Breast epithelium (tissue), 4 donors: ENCODE results near the gene PDXP. TPM values are rescaled to one million over a fixed set of nuclear protein-coding genes. Genes with fewer than 3 reads are reported as not detected.

Experiments
- DNase-seq, 2 donors: peaks; one replicate each; pipeline ENCODE4 v3.0.0-alpha.2; 2019; ENCODE audit warnings: low spot score in 2 of 2
- H3K27ac ChIP-seq, 2 donors: fragments of 200-600 bp; sonication (generic) in 1 of 2; one replicate each; pipeline ENCODE4 v1.5.1; 2016 to 2019; ENCODE audit warnings: mild to moderate bottlenecking in 1 of 2
- H3K27me3 ChIP-seq, 2 donors: fragments of 200-600 bp; sonication (generic) in 1 of 2; one replicate each; pipeline versions ENCODE4 v1.5.1 to v1.6.0; 2017 to 2019; ENCODE audit warnings: control low read depth in 1 of 2, mild to moderate bottlenecking in 1 of 2
- H3K36me3 ChIP-seq: fragments of 200-600 bp; one replicate; pipeline ENCODE4 v1.5.1; 2019
- H3K4me1 ChIP-seq, 2 donors: fragments of 200-600 bp; sonication (generic); one replicate each; pipeline ENCODE4 v1.5.1; 2016 to 2019; ENCODE audit warnings: control low read depth in 1 of 2
- H3K4me3 ChIP-seq, 3 donors: fragments of 200-600 bp; sonication (generic); 1 replicate in 2 of 3; 2 replicates in 1 of 3; pipeline ENCODE4 v1.5.1; 2016 to 2019; ENCODE audit warnings: mild to moderate bottlenecking in 3 of 3, moderate library complexity in 2 of 3
- H3K9me3 ChIP-seq, 2 donors: fragments of 200-600 bp; sonication (generic) in 1 of 2; one replicate each; pipeline ENCODE4 v1.5.1; 2016 to 2019; ENCODE audit warnings: control low read depth in 1 of 2
- POLR2A ChIP-seq: fragments of 450-650 bp; IDR thresholded peaks from one replicate; pipeline ENCODE4 v1.6.1; 2016; ENCODE audit warnings: antibody characterized with exemption, mild to moderate bottlenecking, moderate library complexity
- POLR2AphosphoS5 ChIP-seq, 3 donors: sonication (generic); formaldehyde crosslinking; IDR thresholded peaks; one replicate each; pipeline ENCODE4 v1.6.1; 2017; ENCODE audit warnings: antibody characterized with exemption in 3 of 3
- intact Hi-C: fragments of 100-400 bp; cut with DNase I; formaldehyde crosslinking; loops from one replicate; pipeline ENCODE4 v1.15.1; 2023; ENCODE audit warnings: low total_unique reads
- total RNA-seq, 3 donors: library from RNA; depleted of rRNA; stranded (reverse); fragments of >200 nt; gene quantifications; one replicate each; pipeline ENCODE4 v1.1.0, GENCODE V29; 2016
- TF ChIP-seq, protein P1 (sequence below), 3 donors: fragments of 450-650 bp; IDR thresholded peaks; one replicate each; pipeline ENCODE4 v1.5.1; 2016 to 2017; ENCODE audit warnings: antibody characterized with exemption in 3 of 3, mild to moderate bottlenecking in 3 of 3, moderate library complexity in 3 of 3

PDXP gene
- total RNA-seq, 3 donors from 2014 or later, result 4.2 to 6.9 (median 4.2) TPM

DNA sequence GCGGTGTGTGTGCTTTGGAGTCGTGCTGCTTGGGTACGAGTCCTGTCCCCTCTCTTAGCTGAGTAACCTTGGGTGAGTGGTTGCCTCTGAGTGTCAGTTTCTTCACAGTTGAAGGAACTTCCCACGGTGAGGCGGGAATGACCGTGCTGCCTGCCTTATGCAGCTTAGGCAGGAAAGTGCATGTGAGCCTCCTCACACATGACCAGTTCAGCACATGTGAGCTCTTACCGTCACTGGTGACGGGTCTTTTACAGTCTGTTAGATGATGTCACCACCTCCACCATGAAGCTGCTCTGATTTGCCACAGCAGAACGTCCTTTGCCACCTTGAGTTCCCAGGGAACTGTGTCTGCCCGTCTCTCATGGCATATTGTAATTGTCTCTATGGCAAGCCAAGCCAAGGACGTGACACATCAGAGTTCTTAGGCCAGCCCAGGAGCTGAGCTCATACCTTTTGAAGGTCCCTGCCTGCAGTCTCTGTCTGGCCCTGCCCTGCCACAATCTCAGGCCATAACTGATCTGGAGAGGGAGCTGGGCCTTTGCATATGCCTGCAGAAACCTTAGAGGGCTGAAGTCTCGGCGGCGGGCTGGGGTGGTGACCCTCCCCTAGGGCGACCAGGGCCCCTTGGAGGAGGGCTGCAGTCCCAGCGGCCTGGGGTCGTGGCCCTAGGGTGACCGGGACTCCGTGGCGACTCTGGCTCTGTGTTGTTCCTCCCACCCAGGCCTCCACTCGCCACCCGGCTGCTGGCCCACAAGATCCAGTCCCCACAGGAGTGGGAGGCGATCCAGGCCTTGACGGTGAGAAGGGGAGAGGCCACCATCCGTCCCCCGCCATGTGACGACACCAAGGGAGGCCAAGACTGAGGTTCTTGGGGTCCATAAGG lies 42.1 kb upstream of the PDXP start:
- intact Hi-C loops, result no loop called here

DNA sequence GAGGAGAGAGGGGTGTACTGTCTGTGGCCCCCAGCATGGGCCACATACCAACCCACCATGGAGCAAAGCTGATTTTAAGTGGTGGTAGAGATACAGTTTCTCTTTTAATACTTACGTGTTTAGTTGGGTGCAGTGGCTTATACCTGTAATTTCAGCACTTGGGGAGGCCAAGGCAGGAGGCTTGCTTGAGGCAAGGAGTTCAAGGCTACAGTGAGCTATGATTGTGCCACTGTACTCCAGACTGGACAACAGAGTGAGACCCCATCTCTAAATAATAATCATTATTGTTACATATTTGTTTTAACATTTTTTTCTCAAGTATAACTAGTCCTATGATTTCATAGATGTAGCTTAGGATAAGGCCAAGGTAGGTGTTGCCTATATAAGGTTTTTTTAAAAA lies 41.1 kb upstream of the PDXP start:
- Histone ChIP-seq H3K4me3 (no peak overlapping the region), H3K27me3 (no peaks in the 10 kb centered on the region), H3K36me3 (no peaks in the 10 kb centered on the region), H3K4me1 (no peaks in the 10 kb centered on the region), H3K27ac (no peak overlapping the region), H3K9me3 (no peaks in the 10 kb centered on the region)
- intact Hi-C loops, result no loop called here
- TF ChIP-seq POLR2AphosphoS5 (IDR thresholded peaks at IDR 0.05) (no peak), POLR2A (no peak)
- TF ChIP-seq, protein P1, sequence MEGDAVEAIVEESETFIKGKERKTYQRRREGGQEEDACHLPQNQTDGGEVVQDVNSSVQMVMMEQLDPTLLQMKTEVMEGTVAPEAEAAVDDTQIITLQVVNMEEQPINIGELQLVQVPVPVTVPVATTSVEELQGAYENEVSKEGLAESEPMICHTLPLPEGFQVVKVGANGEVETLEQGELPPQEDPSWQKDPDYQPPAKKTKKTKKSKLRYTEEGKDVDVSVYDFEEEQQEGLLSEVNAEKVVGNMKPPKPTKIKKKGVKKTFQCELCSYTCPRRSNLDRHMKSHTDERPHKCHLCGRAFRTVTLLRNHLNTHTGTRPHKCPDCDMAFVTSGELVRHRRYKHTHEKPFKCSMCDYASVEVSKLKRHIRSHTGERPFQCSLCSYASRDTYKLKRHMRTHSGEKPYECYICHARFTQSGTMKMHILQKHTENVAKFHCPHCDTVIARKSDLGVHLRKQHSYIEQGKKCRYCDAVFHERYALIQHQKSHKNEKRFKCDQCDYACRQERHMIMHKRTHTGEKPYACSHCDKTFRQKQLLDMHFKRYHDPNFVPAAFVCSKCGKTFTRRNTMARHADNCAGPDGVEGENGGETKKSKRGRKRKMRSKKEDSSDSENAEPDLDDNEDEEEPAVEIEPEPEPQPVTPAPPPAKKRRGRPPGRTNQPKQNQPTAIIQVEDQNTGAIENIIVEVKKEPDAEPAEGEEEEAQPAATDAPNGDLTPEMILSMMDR (IDR thresholded peaks at IDR 0.05), result no peak
- no peak for DNase-seq

More for the DNA sequence above, 42.1 kb upstream of the PDXP start:
- TF ChIP-seq, protein P1 (IDR thresholded peaks at IDR 0.05), result no peak
- TF ChIP-seq POLR2A (no peak), POLR2AphosphoS5 (IDR thresholded peaks at IDR 0.05) (no peak)
- Histone ChIP-seq H3K27me3 (no peaks in the 10 kb centered on the region), H3K36me3 (no peaks in the 10 kb centered on the region), H3K4me3 (no peak overlapping the region), H3K27ac (no peak overlapping the region), H3K9me3 (no peaks in the 10 kb centered on the region), H3K4me1 (no peaks in the 10 kb centered on the region)
- DNase-seq, result no peak

DNA sequence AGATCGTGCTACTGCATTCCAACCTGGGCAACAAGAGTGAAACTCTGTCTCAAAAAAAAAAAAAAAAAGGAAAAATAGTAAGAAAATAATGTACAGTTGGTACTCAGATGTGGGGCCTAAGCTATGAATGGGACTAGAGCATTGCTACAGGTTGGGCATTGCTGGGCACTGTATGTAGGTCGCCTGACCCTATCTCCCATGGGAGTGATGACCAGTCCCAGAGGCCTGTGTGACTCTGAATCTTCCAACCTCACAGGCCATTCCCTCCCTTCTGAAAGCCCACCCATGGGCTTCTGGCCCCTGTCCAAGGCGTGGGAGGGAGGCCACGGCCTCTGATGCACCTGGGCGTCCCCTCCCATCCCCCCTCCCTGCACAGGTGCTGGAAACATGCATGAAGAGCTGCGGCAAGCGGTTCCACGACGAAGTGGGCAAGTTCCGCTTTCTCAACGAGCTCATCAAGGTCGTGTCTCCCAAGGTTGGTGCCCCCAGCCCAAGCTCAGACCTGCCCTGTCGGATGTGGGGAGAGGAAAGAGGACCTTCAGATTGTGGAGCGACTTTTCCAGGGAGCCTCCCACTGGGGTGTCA lies 40.4 kb upstream of the PDXP start:
- H3K36me3 ChIP-seq, result no peaks in the 10 kb centered on the region
- no peaks in the 10 kb centered on the region for H3K4me1 ChIP-seq
- H3K27ac ChIP-seq, result no peak overlapping the region
- H3K27me3 ChIP-seq, result no peaks in the 10 kb centered on the region
- no peak overlapping the region for H3K4me3 ChIP-seq
- DNase-seq, result no peak
- H3K9me3 ChIP-seq, result no peaks in the 10 kb centered on the region
- intact Hi-C loops, result no loop called here
- TF ChIP-seq POLR2A, result no peak
- TF ChIP-seq, protein P1 (IDR thresholded peaks at IDR 0.05), result no peak
- no peak for TF ChIP-seq POLR2AphosphoS5 (IDR thresholded peaks at IDR 0.05)

DNA sequence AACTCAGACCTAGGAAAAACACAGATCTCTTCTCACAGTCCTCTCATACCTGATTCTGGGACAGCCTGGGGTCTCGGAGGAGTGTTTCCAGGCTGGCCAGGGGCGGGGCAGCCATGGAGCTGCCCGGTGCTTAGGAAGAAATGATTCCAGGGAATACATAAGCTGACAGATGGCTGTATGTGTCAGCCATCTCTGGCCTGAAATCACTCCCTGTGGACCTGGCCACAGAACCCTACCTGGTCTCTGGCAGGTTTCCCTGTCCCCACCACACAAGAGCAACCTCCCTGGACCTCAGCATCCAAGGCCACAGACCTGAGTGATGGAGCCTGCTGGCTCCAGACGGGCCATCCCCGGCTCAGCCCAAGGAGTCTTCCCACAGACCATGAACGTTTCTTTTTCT lies 39.8 kb upstream of the PDXP start:
- Histone ChIP-seq H3K4me3 (no peak overlapping the region), H3K27me3 (no peaks in the 10 kb centered on the region), H3K9me3 (no peaks in the 10 kb centered on the region), H3K27ac (no peak overlapping the region), H3K36me3 (no peaks in the 10 kb centered on the region), H3K4me1 (peaks cover 0 to 4% of the 10 kb centered on the region in 2 donors)
- intact Hi-C loops, result no loop called here
- DNase-seq, result no peak
- TF ChIP-seq POLR2AphosphoS5 (IDR thresholded peaks at IDR 0.05), result no peak
- TF ChIP-seq POLR2A, result no peak
- TF ChIP-seq, protein P1 (IDR thresholded peaks at IDR 0.05), result no peak

DNA sequence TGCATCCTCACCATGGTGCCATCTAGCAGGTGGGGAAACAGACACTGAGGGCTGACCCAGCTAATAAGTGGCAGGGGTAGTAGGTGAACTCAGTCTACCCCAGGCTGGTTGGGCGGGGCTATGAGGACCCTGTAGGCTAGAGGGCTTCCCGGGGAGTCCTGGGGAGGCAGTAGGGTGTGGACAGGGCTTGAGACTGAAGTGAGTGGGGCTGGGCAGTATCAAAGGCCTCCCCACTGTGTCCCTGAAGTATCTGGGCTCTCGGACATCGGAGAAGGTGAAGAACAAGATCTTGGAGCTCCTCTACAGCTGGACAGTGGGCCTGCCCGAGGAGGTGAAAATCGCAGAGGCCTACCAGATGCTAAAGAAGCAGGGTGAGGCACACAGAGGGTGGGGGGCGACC lies 38.5 kb upstream of the PDXP start:
- H3K27ac ChIP-seq, result no peak overlapping the region
- peaks cover 3 to 8% of the 10 kb centered on the region in 2 donors for H3K4me1 ChIP-seq
- no peak for TF ChIP-seq POLR2AphosphoS5 (IDR thresholded peaks at IDR 0.05)
- TF ChIP-seq, protein P1 (IDR thresholded peaks at IDR 0.05), result no peak
- TF ChIP-seq POLR2A, result no peak
- DNase-seq, result no peak
- no peaks in the 10 kb centered on the region for H3K36me3 ChIP-seq
- no peaks in the 10 kb centered on the region for H3K9me3 ChIP-seq
- no peaks in the 10 kb centered on the region for H3K27me3 ChIP-seq
- H3K4me3 ChIP-seq, result no peak overlapping the region
- intact Hi-C loops, result no loop called here
